Endothelial cell of umbilical vein (primary cell): ENCODE results near the gene EML1. TPM values are rescaled to one million over a fixed set of nuclear protein-coding genes. Genes with fewer than 3 reads are reported as not detected.

ENCODE experiments used
- BruUV-seq: library from RNA; stranded (reverse); fragments of 400-500 nt; replicated peaks from 2 replicates; lab custom pipeline; 2021; lab: Mats Ljungman, UMichigan
- CTCF ChIA-PET: fragments of 300-600, 350-600 bp; sonication (Branson Sonifier 250); formaldehyde crosslinking; loops from one replicate; lab custom pipeline; 2021; ENCODE audit warnings: antibody characterized with exemption, inconsistent platforms; lab: Charles Lee
- POLR2A ChIA-PET: fragments of 300-600, 350-600 bp; sonication (Branson Sonifier 250); formaldehyde crosslinking; loops from one replicate; lab custom pipeline; 2021; ENCODE audit warnings: antibody characterized with exemption, inconsistent platforms; lab: Charles Lee
- DNase-seq: peaks from one replicate; pipeline ENCODE4 v3.0.0-alpha.2; 2011; ENCODE audit warnings: low read depth, low spot score
- FAIRE-seq: peaks from 2 replicates; lab custom pipeline; 2011; peaks lifted over from hg19 to GRCh38; lab: Jason Lieb, UNC
- H2AFZ ChIP-seq: 2 replicates; pipeline ENCODE4 v1.6.0; 2012; ENCODE audit warnings: low read depth, low read length, control low read depth, inconsistent platforms
- H3K27ac ChIP-seq: 2 replicates; pipeline ENCODE4 v1.5.1; 2011; ENCODE audit warnings: low read depth, mild to moderate bottlenecking, control low read depth, low read length, moderate library complexity; ENCODE audit not compliant: insufficient read depth
- H3K27me3 ChIP-seq, 2 experiments: 2 replicates each; pipeline versions ENCODE4 v1.6.0 to v1.6.1; 2011; ENCODE audit warnings: low read length in 2 of 2, mixed read lengths in 1 of 2; ENCODE audit not compliant: control insufficient read depth in 2 of 2, insufficient read depth in 2 of 2
- H3K36me3 ChIP-seq, 2 experiments: 2 replicates in 1 of 2; 3 replicates in 1 of 2; pipeline ENCODE4 v1.5.1; 2011; ENCODE audit warnings: low read length in 2 of 2, mild to moderate bottlenecking in 1 of 2, moderate library complexity in 1 of 2; ENCODE audit not compliant: control insufficient read depth in 2 of 2, insufficient read depth in 2 of 2; ENCODE audit errors: extremely low read depth in 1 of 2
- H3K4me1 ChIP-seq: 3 replicates; pipeline ENCODE4 v1.5.1; 2011; ENCODE audit warnings: mild to moderate bottlenecking, low read length; ENCODE audit not compliant: control insufficient read depth, insufficient read depth; ENCODE audit errors: extremely low read depth
- H3K4me2 ChIP-seq: 2 replicates; pipeline ENCODE4 v1.6.1; 2011; ENCODE audit warnings: low read length, control low read depth, mixed read lengths; ENCODE audit not compliant: insufficient read depth
- H3K4me3 ChIP-seq, 3 experiments: fragments of 200-600 bp in 1 of 3; sonication (generic), shearing (Covaris generic) in 1 of 3; replicated peaks in 1 of 3; 2 replicates each; pipeline ENCODE4 v1.5.1; 2011 to 2016; ENCODE audit warnings: control low read depth in 3 of 3, low read length in 3 of 3, mild to moderate bottlenecking in 2 of 3, inconsistent platforms in 1 of 3, low read depth in 1 of 3, moderate library complexity in 1 of 3; ENCODE audit not compliant: insufficient read depth in 1 of 3
- H3K79me2 ChIP-seq: 2 replicates; pipeline ENCODE4 v1.6.0; 2012; ENCODE audit warnings: low read length, inconsistent platforms; ENCODE audit not compliant: control insufficient read depth, insufficient read depth
- H3K9ac ChIP-seq: replicated peaks from 2 replicates; pipeline ENCODE3; 2011; ENCODE audit warnings: low read length, control low read depth; ENCODE audit not compliant: insufficient read depth; ENCODE audit errors: extremely low read depth
- H3K9me1 ChIP-seq: replicated peaks from 3 replicates; pipeline ENCODE4 v1.6.0; 2011; ENCODE audit warnings: mild to moderate bottlenecking, low read length; ENCODE audit not compliant: control insufficient read depth, insufficient read depth; ENCODE audit errors: extremely low read depth
- H3K9me3 ChIP-seq: replicated peaks from 2 replicates; pipeline ENCODE4 v1.5.1; 2012; ENCODE audit warnings: low read length, inconsistent platforms; ENCODE audit not compliant: control insufficient read depth, insufficient read depth
- H4K20me1 ChIP-seq: replicated peaks from 2 replicates; pipeline ENCODE3; 2011; ENCODE audit warnings: mild to moderate bottlenecking, low read length; ENCODE audit not compliant: control insufficient read depth, insufficient read depth; ENCODE audit errors: extremely low read depth
- CTCF ChIP-seq, 2 donors: IDR thresholded peaks; 1 replicate in 1 of 2; 2 replicates in 1 of 2; pipeline ENCODE4 v1.5.1; 2011; ENCODE audit warnings: low read length in 2 of 2, mild to moderate bottlenecking in 2 of 2, moderate library complexity in 2 of 2, control low read depth in 1 of 2, inconsistent platforms in 1 of 2, low read depth in 1 of 2; ENCODE audit not compliant: insufficient read depth in 1 of 2; ENCODE audit errors: extremely low read depth in 1 of 2
- EZH2 ChIP-seq: IDR thresholded peaks from 2 replicates; pipeline ENCODE4 v1.6.1; 2012; ENCODE audit warnings: borderline replicate concordance, low read depth, mild to moderate bottlenecking, moderate library complexity, low read length, inconsistent platforms; ENCODE audit not compliant: severe bottlenecking
- FOS ChIP-seq: IDR thresholded peaks from 2 replicates; pipeline ENCODE4 v1.6.1; 2011; ENCODE audit warnings: mild to moderate bottlenecking, low read length, moderate library complexity, borderline replicate concordance; ENCODE audit not compliant: insufficient read depth
- GATA2 ChIP-seq: IDR thresholded peaks from 2 replicates; pipeline ENCODE4 v1.7.0; 2011; ENCODE audit warnings: low read depth, mild to moderate bottlenecking, moderate library complexity, mixed read lengths, low read length; ENCODE audit not compliant: insufficient read length, insufficient read depth
- JUN ChIP-seq: IDR thresholded peaks from 2 replicates; pipeline ENCODE4 v1.6.1; 2011; ENCODE audit warnings: borderline replicate concordance, low read depth; ENCODE audit not compliant: insufficient read length, insufficient read depth
- MAX ChIP-seq: IDR thresholded peaks from 2 replicates; pipeline ENCODE4 v1.6.1; 2011; ENCODE audit not compliant: insufficient read depth, insufficient read length
- MYC ChIP-seq: IDR thresholded peaks from one replicate; pipeline ENCODE4 v1.6.1; 2011; ENCODE audit warnings: mild to moderate bottlenecking, low read depth, low read length
- POLR2A ChIP-seq: IDR thresholded peaks from 2 replicates; pipeline ENCODE4 v1.6.1; 2012; ENCODE audit warnings: low read depth, mild to moderate bottlenecking, control low read depth, low read length
- POLR2AphosphoS5 ChIP-seq: IDR thresholded peaks from 2 replicates; pipeline ENCODE4 v1.6.1; 2012; ENCODE audit warnings: low read depth, mild to moderate bottlenecking, control low read depth, low read length, moderate library complexity; ENCODE audit not compliant: insufficient read depth
- dilution Hi-C: fragments of 300-500 bp; cut with MboI; formaldehyde crosslinking; loops from one replicate; pipeline ENCODE4 v1.15.0; 2019; ENCODE audit warnings: low sequenced_read_pairs; ENCODE audit not compliant: extremely low pct_ligation_motif_present
- intact Hi-C: fragments of 100-400 bp; cut with micrococcal nuclease; formaldehyde crosslinking; loops from one replicate; pipeline ENCODE4 v1.10.0; 2022
- polyA plus RNA-seq, 4 experiments: library from polyadenylated mRNA; depleted of rRNA in 3 of 4; stranded (reverse) in 3 of 4; unstranded in 1 of 4; fragments of >200 nt; gene quantifications; 2 replicates each; pipeline versions ENCODE4 v1.2.1 to v1.2.3, GENCODE V29; 2011 to 2012; ENCODE audit warnings: missing spikeins in 1 of 4
- total RNA-seq: library from RNA; stranded (reverse); gene quantifications from 2 replicates; pipeline ENCODE4 v1.2.3, GENCODE V29; 2021

Gene EML1
- total and polyA plus RNA-seq, 2 donors (not counting 3 experiments of a cell fraction or from before 2014, with no cell fraction given) = 22.9 to 33.0 TPM

DNA sequence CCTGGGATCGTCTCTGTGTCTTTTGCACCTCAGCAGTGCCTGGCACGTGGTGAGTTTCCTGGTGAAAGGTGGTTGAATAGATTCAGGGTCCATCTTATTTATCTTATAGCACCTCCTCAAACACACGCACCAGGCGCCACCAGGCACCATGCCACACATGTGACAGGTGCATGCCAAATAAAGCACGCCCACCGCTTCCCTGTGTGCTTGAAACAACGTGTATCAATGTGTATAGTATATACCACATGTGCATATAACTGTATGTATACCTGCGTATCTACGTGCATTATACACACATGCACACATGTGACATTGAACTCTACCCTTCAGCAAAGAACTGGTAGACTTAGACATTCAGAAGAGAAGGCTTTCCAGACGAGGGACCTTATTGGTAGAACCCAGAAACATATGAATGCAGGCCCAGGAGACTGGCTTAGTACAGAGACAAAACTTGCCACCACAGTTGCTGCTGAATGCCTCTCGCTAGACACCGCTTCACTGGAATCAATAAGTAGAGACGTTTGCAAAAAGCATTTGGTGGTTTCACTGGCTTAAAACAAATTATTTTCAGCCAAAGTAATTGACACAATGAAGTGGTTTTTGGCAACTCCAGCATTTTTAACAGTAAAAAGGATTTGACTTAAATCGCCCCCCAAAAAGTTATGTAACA, 10.0 kb downstream of the EML1 start:
- Histone ChIP-seq H3K9me3 (no peaks in the 10 kb centered on the region), H4K20me1 (peaks cover 2% of the 10 kb centered on the region), H3K9me1 (no peaks in the 10 kb centered on the region), H3K4me1 (no peaks in the 10 kb centered on the region), H3K79me2 (peaks cover 3% of the 10 kb centered on the region), H3K4me3 (no peak overlapping the region), H3K4me2 (no peak overlapping the region), H3K9ac (no peak overlapping the region), H3K36me3 (no peaks in the 10 kb centered on the region), H3K27ac (no peak overlapping the region), H2AFZ (no peak overlapping the region), H3K27me3 (no peaks in the 10 kb centered on the region)
- DNase-seq = no peak
- TF ChIP-seq POLR2A (no peak), CTCF (IDR thresholded peaks at IDR 0.05; ENCODE audit: extremely low read depth in 1 of 2, insufficient read depth in 1 of 2, low read depth in 1 of 2, low read length in 2 of 2) (no peak), MAX (no peak), POLR2AphosphoS5 (no peak), MYC (no peak), GATA2 (no peak), FOS (no peak), EZH2 (no peak), JUN (no peak)
- no TSS peak for BruUV-seq
- dilution Hi-C loops = no loop called here
- CTCF ChIA-PET = interaction anchor here (1.6 to 1.7 kb wide), 2 partner anchors 10 to 73 kb away, joined by 4 to 5 read pairs; no protein-coding TSS in a partner anchor
- POLR2A ChIA-PET = no interaction called here
- intact Hi-C loops = no loop called here
- no peak for FAIRE-seq
